Esophagus muscularis mucosa (tissue), 4 donors: ENCODE results near the gene SPSB1. TPM values are rescaled to one million over a fixed set of nuclear protein-coding genes. Genes with fewer than 3 reads are reported as not detected.

ENCODE experiments used
- DNase-seq: peaks from one replicate; pipeline ENCODE4 v3.0.0-alpha.2; 2017; ENCODE audit errors: extremely low spot score
- H3K27ac ChIP-seq, 4 donors: fragments of 200-600 bp; sonication (generic); replicated peaks in 1 of 4; 1 replicate in 3 of 4; 2 replicates in 1 of 4; pipeline ENCODE4 v1.5.1; 2016 to 2019; ENCODE audit warnings: mild to moderate bottlenecking in 1 of 4
- H3K27me3 ChIP-seq, 4 donors: fragments of 200-600 bp; sonication (generic); one replicate each; pipeline versions ENCODE4 v1.5.1 to v1.6.0; 2016 to 2019
- H3K36me3 ChIP-seq, 4 donors: fragments of 200-600 bp; sonication (generic); one replicate each; pipeline ENCODE4 v1.5.1; 2016 to 2019
- H3K4me1 ChIP-seq, 4 donors: fragments of 200-600 bp; sonication (generic); one replicate each; pipeline ENCODE4 v1.5.1; 2016 to 2019
- H3K4me3 ChIP-seq, 4 donors: fragments of 200-600 bp; sonication (generic); 1 replicate in 2 of 4; 2 replicates in 2 of 4; pipeline ENCODE4 v1.5.1; 2016 to 2019; ENCODE audit warnings: mild to moderate bottlenecking in 4 of 4, moderate library complexity in 1 of 4
- H3K9me3 ChIP-seq, 4 donors: fragments of 200-600 bp; sonication (generic); 1 replicate in 3 of 4; 2 replicates in 1 of 4; pipeline ENCODE4 v1.5.1; 2016 to 2019
- CTCF ChIP-seq, 3 experiments: fragments of 200-600 bp in 2 of 3; fragments of 450-650 bp in 1 of 3; sonication (generic) in 2 of 3; IDR thresholded peaks; one replicate each; pipeline ENCODE4 v1.5.1; 2017 to 2019; ENCODE audit warnings: antibody characterized with exemption in 3 of 3, mild to moderate bottlenecking in 2 of 3, moderate library complexity in 1 of 3
- EP300 ChIP-seq: sonication (generic); formaldehyde crosslinking; IDR thresholded peaks from one replicate; pipeline ENCODE4 v1.6.1; 2017; ENCODE audit warnings: antibody characterized with exemption
- POLR2A ChIP-seq: fragments of 450-650 bp; IDR thresholded peaks from one replicate; pipeline ENCODE4 v1.6.1; 2017; ENCODE audit warnings: antibody characterized with exemption, moderate library complexity, mild to moderate bottlenecking, low read depth
- POLR2AphosphoS5 ChIP-seq, 2 donors: sonication (generic); formaldehyde crosslinking; IDR thresholded peaks; one replicate each; pipeline ENCODE4 v1.6.1; 2017; ENCODE audit warnings: antibody characterized with exemption in 2 of 2
- WGBS: methylation state at CpG from one replicate; pipeline ENCODE4 v1.1.5; 2018; 5-methylcytosine and 5-hydroxymethylcytosine counted together
- intact Hi-C: fragments of 100-400 bp; cut with DNase I; formaldehyde crosslinking; loops from one replicate; pipeline ENCODE4 v1.15.1; 2023
- total RNA-seq, 4 donors: library from RNA; depleted of rRNA; stranded (reverse); fragments of >200 nt; gene quantifications; one replicate each; pipeline versions ENCODE4 v1.1.0 to v1.2.1, GENCODE V29; 2016

SPSB1 gene
- total RNA-seq, 4 donors from 2014 or later: 61.0 to 104 (median 97.4) TPM

GRCh38 chr1:9245661-9246060, 47.0 kb upstream of the SPSB1 start:
- Histone ChIP-seq H3K4me3 (no peak overlapping the region), H3K4me1 (peaks cover 72 to 96% (median 78%) of the 10 kb centered on the region in 4 donors), H3K27ac (peak overlapping the region in 2 of 4 donors; percentile 84), H3K36me3 (peaks cover 0 to 53% (median 36%) of the 10 kb centered on the region in 4 donors), H3K27me3 (no peaks in the 10 kb centered on the region), H3K9me3 (no peaks in the 10 kb centered on the region)
- no peak for DNase-seq
- intact Hi-C loops: no loop called here
- WGBS: 96% methylated on average over 9 of the region's 9 CpGs
- TF ChIP-seq POLR2AphosphoS5 (IDR thresholded peaks at IDR 0.05) (no peak), POLR2A (no peak), CTCF (IDR thresholded peaks at IDR 0.05) (no peak), EP300 (no peak)

GRCh38 chr1:9246215-9246614, 46.5 kb upstream of the SPSB1 start:
- intact Hi-C loops: no loop called here
- H3K4me1 ChIP-seq: peaks cover 72 to 96% (median 78%) of the 10 kb centered on the region in 4 donors
- H3K36me3 ChIP-seq: peaks cover 0 to 53% (median 36%) of the 10 kb centered on the region in 4 donors
- no peak overlapping the region for H3K27ac ChIP-seq
- DNase-seq: no peak
- 77% methylated on average over 3 of the region's 5 CpGs for WGBS
- TF ChIP-seq POLR2AphosphoS5 (IDR thresholded peaks at IDR 0.05) (no peak), EP300 (no peak), POLR2A (no peak), CTCF (IDR thresholded peaks at IDR 0.05) (no peak)
- H3K9me3 ChIP-seq: no peaks in the 10 kb centered on the region
- no peak overlapping the region for H3K4me3 ChIP-seq
- H3K27me3 ChIP-seq: no peaks in the 10 kb centered on the region

- intact Hi-C loops: no loop called here
- no peaks in the 10 kb centered on the region for H3K27me3 ChIP-seq
- 87% methylated on average over 29 of the region's 41 CpGs for WGBS
- no peak for TF ChIP-seq POLR2A
- no peak for TF ChIP-seq POLR2AphosphoS5 (IDR thresholded peaks at IDR 0.05)
- TF ChIP-seq CTCF (IDR thresholded peaks at IDR 0.05): no peak
- TF ChIP-seq EP300: no peak
- H3K36me3 ChIP-seq: peaks cover 0 to 53% (median 36%) of the 10 kb centered on the region in 4 donors
- peaks cover 72 to 96% (median 78%) of the 10 kb centered on the region in 4 donors for H3K4me1 ChIP-seq
- H3K4me3 ChIP-seq: no peak overlapping the region
- no peak overlapping the region for H3K27ac ChIP-seq
- no peak for DNase-seq
- H3K9me3 ChIP-seq: no peaks in the 10 kb centered on the region
Measured at GRCh38 chr1:9246841-9247785, 45.6 kb upstream of the SPSB1 start.

- no peaks in the 10 kb centered on the region for H3K27me3 ChIP-seq
- no peaks in the 10 kb centered on the region for H3K9me3 ChIP-seq
- peaks cover 0 to 53% (median 36%) of the 10 kb centered on the region in 4 donors for H3K36me3 ChIP-seq
- peaks cover 67 to 96% (median 78%) of the 10 kb centered on the region in 4 donors for H3K4me1 ChIP-seq
- no peak for TF ChIP-seq EP300
- TF ChIP-seq POLR2AphosphoS5 (IDR thresholded peaks at IDR 0.05): no peak
- TF ChIP-seq CTCF (IDR thresholded peaks at IDR 0.05): no peak
- TF ChIP-seq POLR2A: no peak
- intact Hi-C loops: no loop called here
- no peak for DNase-seq
- H3K27ac ChIP-seq: peak overlapping the region in 2 of 4 donors; percentile 16 to 65
- WGBS: 91% methylated on average over 9 of the region's 18 CpGs
- no peak overlapping the region for H3K4me3 ChIP-seq
Measured at GRCh38 chr1:9247894-9248293, 44.8 kb upstream of the SPSB1 start.
